CD4-positive, alpha-beta memory T cell (primary cell): ENCODE data around the gene HCK. TPM values are rescaled to one million over a fixed set of nuclear protein-coding genes. Genes with fewer than 3 reads are reported as not detected.

ENCODE experiments used
- CTCF ChIA-PET: fragments of 350-600 bp; sonication (Branson Sonifier 250); formaldehyde crosslinking; loops from one replicate; lab custom pipeline; 2021; ENCODE audit warnings: inconsistent platforms; ENCODE audit not compliant: partially characterized antibody; lab: Charles Lee
- POLR2A ChIA-PET: fragments of 350-600 bp; sonication (Branson Sonifier 250); formaldehyde crosslinking; loops from one replicate; lab custom pipeline; 2021; ENCODE audit not compliant: partially characterized antibody; lab: Charles Lee
- DNase-seq, 5 donors: peaks; one replicate each; pipeline versions ENCODE4 v3.0.0 to v3.0.0-alpha.2; 2020 to 2022; ENCODE audit warnings: mixed read lengths in 1 of 5
- H3K27ac ChIP-seq: one replicate; pipeline ENCODE4 v1.7.0; 2013; ENCODE audit warnings: low read depth, low read length
- H3K27me3 ChIP-seq: 2 replicates; pipeline ENCODE4 v1.7.0; 2013; ENCODE audit warnings: mild to moderate bottlenecking, low read length, moderate library complexity; ENCODE audit not compliant: insufficient read depth
- H3K36me3 ChIP-seq: 2 replicates; pipeline ENCODE4 v1.7.0; 2013; ENCODE audit warnings: mild to moderate bottlenecking, low read length, moderate library complexity; ENCODE audit not compliant: insufficient read depth
- H3K4me1 ChIP-seq: 2 replicates; pipeline ENCODE4 v1.7.0; 2013; ENCODE audit warnings: mild to moderate bottlenecking, low read length, moderate library complexity; ENCODE audit not compliant: insufficient read depth
- H3K4me3 ChIP-seq, 2 donors: one replicate each; pipeline ENCODE4 v1.7.0; 2013; ENCODE audit warnings: low read length in 2 of 2, mild to moderate bottlenecking in 1 of 2
- H3K9me3 ChIP-seq, 2 donors: one replicate each; pipeline ENCODE4 v1.7.0; 2013; ENCODE audit warnings: low read length in 2 of 2, control low read depth in 1 of 2; ENCODE audit not compliant: control insufficient read depth in 1 of 2
- H3K27ac Mint-ChIP-seq, 7 donors: one replicate each; pipeline ENCODE4 v1.8.0; 2020 to 2021; ENCODE audit warnings: mixed read lengths in 7 of 7, mild to moderate bottlenecking in 6 of 7, inconsistent platforms in 3 of 7, moderate library complexity in 3 of 7
- H3K27me3 Mint-ChIP-seq, 2 donors: one replicate each; pipeline ENCODE4 v1.8.0; 2020 to 2021; ENCODE audit warnings: mixed read lengths in 2 of 2
- H3K36me3 Mint-ChIP-seq, 2 donors: one replicate each; pipeline ENCODE4 v1.8.0; 2020 to 2021; ENCODE audit warnings: mixed read lengths in 2 of 2, inconsistent platforms in 1 of 2, mild to moderate bottlenecking in 1 of 2
- H3K4me1 Mint-ChIP-seq, 4 donors: one replicate each; pipeline ENCODE4 v1.8.0; 2020 to 2021; ENCODE audit warnings: mixed read lengths in 4 of 4, mild to moderate bottlenecking in 1 of 4
- H3K4me3 Mint-ChIP-seq, 8 donors: one replicate each; pipeline ENCODE4 v1.8.0; 2020 to 2021; ENCODE audit warnings: mixed read lengths in 8 of 8, mild to moderate bottlenecking in 7 of 8, moderate library complexity in 6 of 8, inconsistent platforms in 3 of 8
- H3K9me3 Mint-ChIP-seq, 8 donors: one replicate each; pipeline ENCODE4 v1.8.0; 2020 to 2021; ENCODE audit warnings: mixed read lengths in 8 of 8, mild to moderate bottlenecking in 5 of 8, inconsistent platforms in 3 of 8, moderate library complexity in 1 of 8
- intact Hi-C: fragments of 100-400 bp; cut with micrococcal nuclease; formaldehyde crosslinking; loops from one replicate; pipeline ENCODE4 v1.15.1; 2023
- polyA plus RNA-seq, 2 donors: library from polyadenylated mRNA; unstranded; fragments of 300-500 nt; fragmentation: Illumina TruSeq; gene quantifications; one replicate each; pipeline ENCODE4 v1.2.3, GENCODE V29; 2021
- total RNA-seq, 2 experiments: library from RNA; stranded (reverse); gene quantifications; one replicate each; pipeline ENCODE4 v1.2.3, GENCODE V29; 2021

Gene HCK
- total and polyA plus RNA-seq, 4 experiments from 2014 or later = 0.09 to 1.3 (median 0.75) TPM

DNA sequence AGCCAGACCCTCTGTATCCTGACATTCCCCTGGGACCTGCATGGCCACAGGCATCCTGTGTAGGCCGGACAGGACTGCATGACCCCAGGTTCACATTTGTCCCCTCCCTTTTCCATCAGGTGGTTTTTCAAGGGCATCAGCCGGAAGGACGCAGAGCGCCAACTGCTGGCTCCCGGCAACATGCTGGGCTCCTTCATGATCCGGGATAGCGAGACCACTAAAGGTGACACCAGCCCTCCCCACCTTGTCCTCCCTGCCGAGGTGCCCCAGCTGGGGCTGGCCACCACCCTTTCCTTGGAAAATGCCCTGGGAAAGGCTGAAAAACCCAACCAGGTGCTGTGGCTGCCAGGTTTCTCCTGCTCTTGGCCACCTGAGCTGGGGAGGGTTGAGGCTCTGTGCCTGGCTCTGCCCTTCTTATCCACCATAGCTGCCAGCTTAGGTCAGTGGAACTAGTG lies 27.6 kb downstream of the HCK start:
- no peak overlapping the region for H3K4me3 ChIP-seq
- DNase-seq = no peak
- peaks cover 23 to 39% of the 10 kb centered on the region in 2 donors for H3K27me3 Mint-ChIP-seq
- intact Hi-C loops = no loop called here
- H3K9me3 Mint-ChIP-seq = no peaks in the 10 kb centered on the region
- no peak overlapping the region for H3K27ac ChIP-seq
- H3K36me3 Mint-ChIP-seq = no peaks in the 10 kb centered on the region
- H3K4me1 ChIP-seq = no peaks in the 10 kb centered on the region
- no peak overlapping the region for H3K27ac Mint-ChIP-seq
- H3K9me3 ChIP-seq = no peaks in the 10 kb centered on the region
- no peaks in the 10 kb centered on the region for H3K27me3 ChIP-seq
- H3K4me3 Mint-ChIP-seq = no peak overlapping the region
- CTCF ChIA-PET = interaction anchor here (0.7 to 5.3 kb wide), 2 partner anchors 12 to 28 kb away, joined by 3 to 22 read pairs; no protein-coding TSS in a partner anchor
- no peaks in the 10 kb centered on the region for H3K36me3 ChIP-seq
- no peaks in the 10 kb centered on the region for H3K4me1 Mint-ChIP-seq
- POLR2A ChIA-PET = no interaction called here

DNA sequence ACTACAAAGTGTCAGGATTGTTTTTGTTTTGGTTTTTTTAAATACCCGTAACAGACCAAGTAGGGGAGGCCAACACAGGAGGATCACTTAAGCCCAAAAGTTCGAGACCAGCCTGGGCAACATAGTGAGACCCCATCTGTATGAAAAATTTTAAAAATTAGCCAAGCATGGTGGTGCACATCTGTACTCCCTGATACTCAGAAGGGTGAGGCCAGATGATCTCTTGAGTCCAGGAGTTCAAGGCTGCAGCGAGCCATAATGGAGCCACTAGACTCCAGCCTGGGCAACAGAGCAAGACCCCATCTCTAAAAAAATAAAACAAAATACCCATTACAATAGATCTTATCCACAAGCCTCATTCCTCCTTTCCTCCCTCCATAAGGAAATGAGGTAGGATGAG lies 28.7 kb downstream of the HCK start:
- H3K4me1 ChIP-seq = no peaks in the 10 kb centered on the region
- Mint-ChIP-seq H3K4me3 (no peak overlapping the region), H3K27me3 (peaks cover 28 to 45% of the 10 kb centered on the region in 2 donors), H3K4me1 (no peaks in the 10 kb centered on the region), H3K36me3 (no peaks in the 10 kb centered on the region), H3K9me3 (no peaks in the 10 kb centered on the region), H3K27ac (no peak overlapping the region)
- intact Hi-C loops = no loop called here
- no peaks in the 10 kb centered on the region for H3K36me3 ChIP-seq
- DNase-seq = no peak
- no peaks in the 10 kb centered on the region for H3K9me3 ChIP-seq
- CTCF ChIA-PET = interaction anchor here (1.8 to 5.3 kb wide), 2 partner anchors 11 to 49 kb away, joined by 5 to 22 read pairs; no protein-coding TSS in a partner anchor
- no peak overlapping the region for H3K27ac ChIP-seq
- POLR2A ChIA-PET = no interaction called here
- H3K27me3 ChIP-seq = no peaks in the 10 kb centered on the region
- no peak overlapping the region for H3K4me3 ChIP-seq

DNA sequence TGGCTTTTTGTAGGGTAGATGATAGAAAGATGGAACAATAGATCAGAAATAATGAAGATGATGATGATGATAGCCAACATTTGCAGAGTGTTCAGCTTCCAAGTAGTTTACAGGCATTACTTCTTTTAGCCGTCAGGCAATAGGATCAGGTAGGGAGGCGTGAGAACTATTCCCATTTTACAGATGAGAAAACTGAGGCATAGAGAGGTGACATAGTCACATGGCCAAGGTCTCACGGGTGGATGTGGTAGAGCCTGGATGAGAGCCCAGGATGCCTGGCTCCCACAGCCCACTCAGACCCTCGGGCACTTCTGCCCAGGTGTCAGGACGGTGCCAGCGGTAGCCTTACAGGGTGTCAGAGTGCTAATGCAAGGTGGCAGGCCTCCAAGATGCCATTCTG lies 31.4 kb downstream of the HCK start:
- H3K36me3 ChIP-seq = no peaks in the 10 kb centered on the region
- H3K4me3 Mint-ChIP-seq = no peak overlapping the region
- peaks cover 25 to 43% of the 10 kb centered on the region in 2 donors for H3K27me3 Mint-ChIP-seq
- no peak for DNase-seq
- H3K27ac Mint-ChIP-seq = no peak overlapping the region
- no peaks in the 10 kb centered on the region for H3K27me3 ChIP-seq
- no peaks in the 10 kb centered on the region for H3K36me3 Mint-ChIP-seq
- H3K4me3 ChIP-seq = no peak overlapping the region
- CTCF ChIA-PET = no interaction called here
- no peaks in the 10 kb centered on the region for H3K9me3 ChIP-seq
- no peaks in the 10 kb centered on the region for H3K4me1 ChIP-seq
- POLR2A ChIA-PET = no interaction called here
- no peak overlapping the region for H3K27ac ChIP-seq
- H3K4me1 Mint-ChIP-seq = no peaks in the 10 kb centered on the region
- intact Hi-C loops = no loop called here
- H3K9me3 Mint-ChIP-seq = no peaks in the 10 kb centered on the region

DNA sequence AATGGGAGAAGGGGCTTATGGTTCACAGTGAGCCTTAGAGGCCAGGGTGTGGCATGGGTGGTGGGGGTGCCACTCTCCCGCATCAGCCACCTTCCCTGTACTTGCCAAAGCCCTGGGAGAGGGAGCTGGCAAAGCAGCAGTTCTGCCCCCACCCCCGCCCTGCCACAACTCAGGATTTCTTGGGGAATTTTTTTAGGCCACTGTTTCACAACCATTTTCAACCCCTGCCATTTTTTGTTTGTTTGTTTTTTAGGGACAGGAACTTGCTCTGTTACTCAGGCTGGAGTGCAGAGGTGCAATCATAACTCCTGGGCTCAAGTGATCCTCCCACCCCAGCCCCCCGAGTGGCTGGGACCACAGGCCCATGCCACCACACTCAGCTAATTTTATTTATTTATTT lies 35.0 kb downstream of the HCK start:
- no peak overlapping the region for H3K27ac ChIP-seq
- H3K27me3 Mint-ChIP-seq = peaks cover 15 to 26% of the 10 kb centered on the region in 2 donors
- H3K9me3 ChIP-seq = no peaks in the 10 kb centered on the region
- DNase-seq = no peak
- H3K4me1 Mint-ChIP-seq = no peaks in the 10 kb centered on the region
- H3K36me3 ChIP-seq = no peaks in the 10 kb centered on the region
- ChIA-PET POLR2A (no interaction called here), CTCF (no interaction called here)
- no peaks in the 10 kb centered on the region for H3K4me1 ChIP-seq
- no peaks in the 10 kb centered on the region for H3K36me3 Mint-ChIP-seq
- peaks cover 0 to 1% (median 0%) of the 10 kb centered on the region in 8 donors for H3K9me3 Mint-ChIP-seq
- intact Hi-C loops = no loop called here
- H3K27ac Mint-ChIP-seq = no peak overlapping the region
- no peaks in the 10 kb centered on the region for H3K27me3 ChIP-seq
- no peak overlapping the region for H3K4me3 Mint-ChIP-seq
- no peak overlapping the region for H3K4me3 ChIP-seq

DNA sequence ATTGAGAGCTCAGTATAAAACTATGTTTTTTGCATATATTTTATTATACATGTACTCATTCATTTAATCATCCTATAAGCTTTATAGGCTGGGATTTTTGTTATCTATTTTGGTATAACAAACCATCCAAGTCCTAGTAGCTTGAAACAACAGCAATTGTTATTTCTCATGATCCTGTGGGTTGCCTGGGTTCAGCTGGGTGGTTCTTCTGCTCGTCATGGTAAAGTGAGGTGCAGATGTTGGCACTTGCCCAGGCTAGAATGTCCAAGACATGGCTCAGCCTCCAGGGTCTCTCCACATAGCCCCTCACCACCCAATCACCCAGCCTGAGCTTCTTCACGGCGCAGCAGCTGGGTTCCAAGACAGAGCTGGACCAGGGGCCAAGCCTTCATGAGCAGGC lies 36.7 kb downstream of the HCK start:
- H3K27ac ChIP-seq = no peak overlapping the region
- no peaks in the 10 kb centered on the region for H3K4me1 ChIP-seq
- DNase-seq = no peak
- Mint-ChIP-seq H3K9me3 (peaks cover 0 to 1% (median 0%) of the 10 kb centered on the region in 8 donors), H3K27ac (no peak overlapping the region), H3K4me3 (no peak overlapping the region), H3K4me1 (peaks cover 0 to 4% (median 0%) of the 10 kb centered on the region in 4 donors), H3K27me3 (peaks cover 10 to 13% of the 10 kb centered on the region in 2 donors), H3K36me3 (no peaks in the 10 kb centered on the region)
- intact Hi-C loops = no loop called here
- no peaks in the 10 kb centered on the region for H3K36me3 ChIP-seq
- ChIA-PET CTCF (interaction anchor here (1.4 to 3.7 kb wide), 2 partner anchors 15 to 267 kb away, joined by 3 to 24 read pairs; no protein-coding TSS in a partner anchor), POLR2A (no interaction called here)
- no peaks in the 10 kb centered on the region for H3K27me3 ChIP-seq
- no peaks in the 10 kb centered on the region for H3K9me3 ChIP-seq
- no peak overlapping the region for H3K4me3 ChIP-seq

DNA sequence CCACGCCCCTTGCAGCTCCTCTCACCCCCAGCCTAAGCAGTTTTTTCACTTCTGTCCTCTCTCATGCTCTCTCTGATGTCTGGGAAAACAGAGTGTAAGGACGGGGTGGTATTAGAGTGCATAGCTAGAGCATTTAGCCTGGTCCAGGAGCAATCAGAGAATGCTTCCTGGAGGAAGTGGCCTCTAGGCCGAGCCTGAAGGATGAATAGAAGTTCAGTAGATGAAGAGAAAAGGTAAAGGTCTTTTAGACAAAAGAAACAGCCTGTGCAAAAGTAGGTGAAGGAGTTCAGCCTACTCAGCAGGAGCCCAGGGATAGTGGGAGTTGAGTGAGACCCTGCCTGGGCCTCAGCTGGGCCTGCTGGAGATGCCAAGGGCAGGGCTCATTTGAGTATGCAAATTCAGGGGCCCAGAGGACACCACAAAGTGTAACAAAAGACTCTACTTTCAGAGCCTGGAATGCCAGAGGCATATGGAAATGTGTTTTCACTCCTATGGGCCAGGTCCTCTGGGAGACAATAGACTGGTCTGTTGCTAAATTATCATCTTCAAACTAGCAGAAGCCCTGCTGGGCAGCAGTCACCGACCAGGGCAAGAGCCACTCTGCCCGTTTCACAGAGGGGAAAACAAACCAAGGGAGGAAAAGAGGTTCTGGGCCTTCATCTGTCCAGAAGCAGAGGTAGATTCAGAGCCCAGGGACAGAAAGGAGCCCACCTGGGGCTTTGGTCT lies 37.8 kb downstream of the HCK start:
- Mint-ChIP-seq H3K27ac (no peak overlapping the region), H3K36me3 (no peaks in the 10 kb centered on the region), H3K4me3 (no peak overlapping the region), H3K9me3 (peaks cover 0 to 1% (median 0%) of the 10 kb centered on the region in 8 donors), H3K27me3 (peaks cover 8 to 11% of the 10 kb centered on the region in 2 donors), H3K4me1 (peaks cover 0 to 4% (median 0%) of the 10 kb centered on the region in 4 donors)
- ChIA-PET CTCF (interaction anchor here (0.7 to 3.7 kb wide), 5 partner anchors 9 to 268 kb away, joined by 3 to 24 read pairs (median 3); no protein-coding TSS in a partner anchor), POLR2A (no interaction called here)
- H3K9me3 ChIP-seq = no peaks in the 10 kb centered on the region
- no peak overlapping the region for H3K27ac ChIP-seq
- H3K36me3 ChIP-seq = no peaks in the 10 kb centered on the region
- H3K27me3 ChIP-seq = no peaks in the 10 kb centered on the region
- no peak overlapping the region for H3K4me3 ChIP-seq
- no peak for DNase-seq
- intact Hi-C loops = no loop called here
- no peaks in the 10 kb centered on the region for H3K4me1 ChIP-seq

DNA sequence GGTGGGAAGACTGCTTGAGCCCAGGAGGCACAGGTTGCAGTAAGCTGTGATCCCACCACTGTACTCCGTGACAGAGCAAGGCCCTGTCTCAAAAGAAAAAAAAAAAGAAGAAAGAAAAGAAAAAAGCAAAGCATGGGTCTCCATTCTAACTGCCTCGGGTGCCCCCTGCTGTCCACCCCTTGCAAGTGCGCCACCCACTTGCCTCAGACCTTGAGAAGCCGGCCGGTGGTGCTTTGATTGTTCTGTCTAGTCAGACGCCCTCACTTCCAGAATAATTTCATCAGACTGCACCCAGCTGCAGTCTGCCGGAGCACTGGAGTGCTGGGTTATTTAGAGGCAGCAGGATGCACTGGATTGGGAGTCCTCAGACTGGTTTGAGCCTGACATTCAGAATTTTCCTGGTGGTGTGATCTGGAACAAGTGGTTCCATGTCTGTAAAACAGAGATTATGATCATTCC lies 39.9 kb downstream of the HCK start:
- Histone ChIP-seq H3K36me3 (no peaks in the 10 kb centered on the region), H3K27me3 (no peaks in the 10 kb centered on the region), H3K4me1 (no peaks in the 10 kb centered on the region), H3K27ac (no peak overlapping the region), H3K9me3 (no peaks in the 10 kb centered on the region), H3K4me3 (no peak overlapping the region)
- ChIA-PET CTCF (interaction anchor here (0.7 to 3.7 kb wide), 23 partner anchors 9 to 562 kb away, joined by 3 to 24 read pairs (median 4); no protein-coding TSS in a partner anchor), POLR2A (no interaction called here)
- H3K36me3 Mint-ChIP-seq = no peaks in the 10 kb centered on the region
- peaks cover 0 to 1% (median 0%) of the 10 kb centered on the region in 8 donors for H3K9me3 Mint-ChIP-seq
- H3K4me1 Mint-ChIP-seq = peaks cover 0 to 4% (median 0%) of the 10 kb centered on the region in 4 donors
- no peak overlapping the region for H3K27ac Mint-ChIP-seq
- peak overlapping the region in 1 of 8 donors; percentile 43 for H3K4me3 Mint-ChIP-seq
- DNase-seq = peak; percentile 60 to 71 (median 69)
- intact Hi-C loops = loop anchor here (1.0 to 2.0 kb wide), 2 partner anchors 239 to 269 kb away; no protein-coding TSS in a partner anchor
- peaks cover 3 to 4% of the 10 kb centered on the region in 2 donors for H3K27me3 Mint-ChIP-seq
